Neural cell (in vitro differentiated cells): ENCODE measurements around the gene MSH2.

Experiments used
- EP300 ChIP-seq: fragments of 450-650 bp; conservative IDR thresholded peaks from 2 replicates; pipeline ENCODE4 v1.6.1; 2014; ENCODE audit warnings: antibody characterized with exemption, mild to moderate bottlenecking, moderate library complexity; ENCODE audit not compliant: poor library complexity, severe bottlenecking
- EZH2 ChIP-seq: fragments of 200-600, 300-800 bp; shearing (Covaris generic), sonication (generic); IDR thresholded peaks from 2 replicates; pipeline ENCODE4 v1.6.1; 2014; ENCODE audit warnings: antibody characterized with exemption, low read length, borderline replicate concordance, mild to moderate bottlenecking; ENCODE audit not compliant: insufficient read depth, poor library complexity, severe bottlenecking
- POLR2AphosphoS5 ChIP-seq: IDR thresholded peaks from 2 replicates; pipeline ENCODE4 v1.6.1; 2012
- RAD21 ChIP-seq: fragments of 450-650 bp; conservative IDR thresholded peaks from 2 replicates; pipeline ENCODE4 v1.6.1; 2014; ENCODE audit warnings: antibody characterized with exemption, mild to moderate bottlenecking, moderate library complexity
- TF ChIP-seq, protein P1 (sequence below): fragments of 450-650 bp; IDR thresholded peaks from 2 replicates; pipeline ENCODE4 v1.5.1; 2014; ENCODE audit warnings: antibody characterized with exemption, mild to moderate bottlenecking, moderate library complexity; ENCODE audit not compliant: poor library complexity, severe bottlenecking
- TF ChIP-seq, protein P2 (sequence below): IDR thresholded peaks from 2 replicates; pipeline ENCODE4 v1.6.1; 2012; ENCODE audit warnings: borderline replicate concordance

DNA sequence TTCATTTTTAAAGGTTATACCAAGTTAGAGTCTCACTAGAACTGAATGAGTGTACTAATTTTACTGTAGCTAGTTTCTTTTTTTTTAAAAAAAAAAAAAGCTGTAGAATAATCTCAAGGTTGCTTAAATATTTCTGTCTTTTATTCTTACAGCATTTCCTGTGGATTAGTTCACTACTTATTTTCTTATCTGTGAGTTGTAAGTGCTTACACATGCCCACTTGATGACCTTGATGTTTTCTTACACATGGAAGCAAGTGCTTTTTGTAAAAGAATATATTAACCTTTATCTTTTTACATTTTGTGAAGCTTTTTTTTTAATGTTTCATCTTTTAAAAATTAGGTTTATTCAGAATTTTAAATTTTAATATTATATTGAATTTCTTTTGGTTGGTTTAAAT is 57.8 kb downstream of the MSH2 start:
- TF ChIP-seq, protein P1, sequence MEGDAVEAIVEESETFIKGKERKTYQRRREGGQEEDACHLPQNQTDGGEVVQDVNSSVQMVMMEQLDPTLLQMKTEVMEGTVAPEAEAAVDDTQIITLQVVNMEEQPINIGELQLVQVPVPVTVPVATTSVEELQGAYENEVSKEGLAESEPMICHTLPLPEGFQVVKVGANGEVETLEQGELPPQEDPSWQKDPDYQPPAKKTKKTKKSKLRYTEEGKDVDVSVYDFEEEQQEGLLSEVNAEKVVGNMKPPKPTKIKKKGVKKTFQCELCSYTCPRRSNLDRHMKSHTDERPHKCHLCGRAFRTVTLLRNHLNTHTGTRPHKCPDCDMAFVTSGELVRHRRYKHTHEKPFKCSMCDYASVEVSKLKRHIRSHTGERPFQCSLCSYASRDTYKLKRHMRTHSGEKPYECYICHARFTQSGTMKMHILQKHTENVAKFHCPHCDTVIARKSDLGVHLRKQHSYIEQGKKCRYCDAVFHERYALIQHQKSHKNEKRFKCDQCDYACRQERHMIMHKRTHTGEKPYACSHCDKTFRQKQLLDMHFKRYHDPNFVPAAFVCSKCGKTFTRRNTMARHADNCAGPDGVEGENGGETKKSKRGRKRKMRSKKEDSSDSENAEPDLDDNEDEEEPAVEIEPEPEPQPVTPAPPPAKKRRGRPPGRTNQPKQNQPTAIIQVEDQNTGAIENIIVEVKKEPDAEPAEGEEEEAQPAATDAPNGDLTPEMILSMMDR, result no peak
- TF ChIP-seq POLR2AphosphoS5 (no peak), EP300 (no peak), EZH2 (no peak), RAD21 (no peak)
- TF ChIP-seq, protein P2, sequence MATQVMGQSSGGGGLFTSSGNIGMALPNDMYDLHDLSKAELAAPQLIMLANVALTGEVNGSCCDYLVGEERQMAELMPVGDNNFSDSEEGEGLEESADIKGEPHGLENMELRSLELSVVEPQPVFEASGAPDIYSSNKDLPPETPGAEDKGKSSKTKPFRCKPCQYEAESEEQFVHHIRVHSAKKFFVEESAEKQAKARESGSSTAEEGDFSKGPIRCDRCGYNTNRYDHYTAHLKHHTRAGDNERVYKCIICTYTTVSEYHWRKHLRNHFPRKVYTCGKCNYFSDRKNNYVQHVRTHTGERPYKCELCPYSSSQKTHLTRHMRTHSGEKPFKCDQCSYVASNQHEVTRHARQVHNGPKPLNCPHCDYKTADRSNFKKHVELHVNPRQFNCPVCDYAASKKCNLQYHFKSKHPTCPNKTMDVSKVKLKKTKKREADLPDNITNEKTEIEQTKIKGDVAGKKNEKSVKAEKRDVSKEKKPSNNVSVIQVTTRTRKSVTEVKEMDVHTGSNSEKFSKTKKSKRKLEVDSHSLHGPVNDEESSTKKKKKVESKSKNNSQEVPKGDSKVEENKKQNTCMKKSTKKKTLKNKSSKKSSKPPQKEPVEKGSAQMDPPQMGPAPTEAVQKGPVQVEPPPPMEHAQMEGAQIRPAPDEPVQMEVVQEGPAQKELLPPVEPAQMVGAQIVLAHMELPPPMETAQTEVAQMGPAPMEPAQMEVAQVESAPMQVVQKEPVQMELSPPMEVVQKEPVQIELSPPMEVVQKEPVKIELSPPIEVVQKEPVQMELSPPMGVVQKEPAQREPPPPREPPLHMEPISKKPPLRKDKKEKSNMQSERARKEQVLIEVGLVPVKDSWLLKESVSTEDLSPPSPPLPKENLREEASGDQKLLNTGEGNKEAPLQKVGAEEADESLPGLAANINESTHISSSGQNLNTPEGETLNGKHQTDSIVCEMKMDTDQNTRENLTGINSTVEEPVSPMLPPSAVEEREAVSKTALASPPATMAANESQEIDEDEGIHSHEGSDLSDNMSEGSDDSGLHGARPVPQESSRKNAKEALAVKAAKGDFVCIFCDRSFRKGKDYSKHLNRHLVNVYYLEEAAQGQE, result no peak
